ENCODE data around the gene LDLRAD2. TPM values are rescaled to one million over a fixed set of nuclear protein-coding genes. Genes with fewer than 3 reads are reported as not detected.

The LDLRAD2 gene
- total and polyA plus RNA-seq, 2 of the 8 experiments (the other 6 are each of a cell fraction or from before 2014, with no cell fraction given), result 0.48 to 0.74 TPM

DNA sequence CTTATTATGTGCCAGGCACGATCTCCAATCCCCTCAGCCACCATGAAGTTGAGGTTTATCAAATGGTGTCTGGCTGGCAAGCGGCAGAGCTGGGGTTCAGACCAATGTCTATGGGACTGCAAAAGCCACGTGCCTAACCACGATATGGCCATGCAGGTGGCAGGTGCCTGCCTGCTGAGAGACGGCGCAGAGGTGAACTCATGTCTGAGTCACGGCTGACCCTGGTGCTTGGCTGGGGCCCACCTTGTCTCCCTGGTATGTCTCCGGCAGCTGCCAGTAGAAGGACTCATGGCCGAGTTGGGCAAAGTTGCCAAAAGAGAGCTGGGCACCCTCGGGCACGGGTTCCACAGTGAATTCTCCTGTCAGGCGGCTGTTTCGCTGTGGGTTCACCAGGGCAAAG is 59.9 kb downstream of the LDLRAD2 start:
- ChIA-PET CTCF (ENCODE audit: partially characterized antibody) (interaction anchor here (0.7 to 1.5 kb wide), 2 partner anchors 10 to 23 kb away, joined by 4 to 6 read pairs; no protein-coding TSS in a partner anchor), POLR2A (ENCODE audit: partially characterized antibody) (no interaction called here)
- H2BK5ac ChIP-seq (ENCODE audit: low read depth, low read length), result peak overlapping the region; percentile 0; the same call in 1 of the 2 replicates
- H4K20me1 ChIP-seq (replicated peaks in 1 of 2; ENCODE audit: control insufficient read depth in 1 of 2, insufficient read depth in 2 of 2, low read length in 2 of 2), result peaks cover 0 to 5% of the 10 kb centered on the region in 2 experiments
- no peak overlapping the region for H3K23ac ChIP-seq (ENCODE audit: insufficient read length)
- no peak overlapping the region for H3K9ac ChIP-seq (replicated peaks in 1 of 4; ENCODE audit: extremely low read depth in 1 of 4, low read depth in 3 of 4, low read length in 3 of 4)
- no peak overlapping the region for H3K18ac ChIP-seq (ENCODE audit: extremely low read depth, low read length)
- no peak overlapping the region for H3K4me2 ChIP-seq (ENCODE audit: insufficient read depth in 1 of 2, low read depth in 2 of 2, low read length in 2 of 2)
- H2AK5ac ChIP-seq (ENCODE audit: low read depth, low read length), result no peak overlapping the region
- TF ChIP-seq SUZ12 (IDR thresholded peaks at IDR 0.05; ENCODE audit: low read length) (no peak), JUND (IDR thresholded peaks at IDR 0.05; ENCODE audit: low read length) (no peak), NANOG (IDR thresholded peaks at IDR 0.05; ENCODE audit: insufficient read depth, low read depth, low read length, poor library complexity, severe bottlenecking) (no peak), CTBP2 (IDR thresholded peaks at IDR 0.05; ENCODE audit: borderline replicate concordance, insufficient read depth, insufficient read length, low read length) (no peak), PHF8 (conservative IDR thresholded peaks at IDR 0.05; ENCODE audit: low read depth, low read length) (no peak), CEBPB (IDR thresholded peaks at IDR 0.05; ENCODE audit: low read depth, low read length) (no peak), CHD1 (IDR thresholded peaks at IDR 0.05; ENCODE audit: low read depth, low read length) (no peak), EP300 (IDR thresholded peaks at IDR 0.05; ENCODE audit: borderline replicate concordance in 1 of 2, low read depth in 2 of 2, low read length in 2 of 2) (no peak)
- H3K14ac ChIP-seq (ENCODE audit: insufficient read length), result no peak overlapping the region
- WGBS, 2 experiments (ENCODE audit: extremely low coverage in 1 of 2, insufficient coverage in 1 of 2, insufficient read length in 1 of 2, insufficient replicate concordance in 2 of 2, low coverage in 1 of 2, low lambda C conversion rate in 2 of 2, missing lambda C conversion rate in 1 of 2), result 90% methylated on average over 13 of the region's 13 CpGs; no CpG with 5 or more reads in 1 of the 2 experiments
- H4K8ac ChIP-seq (ENCODE audit: extremely low read depth, insufficient read depth, low read length), result no peak overlapping the region
- H3K9me3 ChIP-seq (ENCODE audit: insufficient read depth in 2 of 2, low read depth in 1 of 2, low read length in 1 of 2), result no peaks in the 10 kb centered on the region
- no peak overlapping the region for H2BK20ac ChIP-seq (ENCODE audit: low read length)
- H3K4me3 ChIP-seq (ENCODE audit: extremely low read depth in 1 of 4, insufficient read depth in 2 of 4, low read depth in 3 of 4, low read length in 4 of 4), result no peak overlapping the region
- H3K36me3 ChIP-seq (ENCODE audit: control insufficient read depth in 2 of 4, insufficient read depth in 4 of 4, low read length in 3 of 4), result peaks cover 18 to 42% (median 38%) of the 10 kb centered on the region in 4 experiments; a peak in 6 of 8 replicates
- no peak overlapping the region for H2BK120ac ChIP-seq (replicated peaks; ENCODE audit: low read depth, low read length)
- H2BK15ac ChIP-seq (ENCODE audit: low read length), result no peak overlapping the region
- H2AFZ ChIP-seq (ENCODE audit: low read length), result no peak overlapping the region
- no peak overlapping the region for H2BK12ac ChIP-seq (ENCODE audit: low read depth, low read length)
- no peak overlapping the region for H4K5ac ChIP-seq (ENCODE audit: insufficient read length, low read depth, low read length)
- H3K79me2 ChIP-seq (ENCODE audit: control insufficient read depth in 1 of 2, insufficient read depth in 2 of 2, low read length in 2 of 2), result no peaks in the 10 kb centered on the region
- H4K91ac ChIP-seq (replicated peaks; ENCODE audit: insufficient read length, low read length), result no peak overlapping the region
- no peak overlapping the region for H3K4ac ChIP-seq (replicated peaks; ENCODE audit: insufficient read length, low read depth, low read length)
- no peak for DNase-seq (ENCODE audit: low read depth in 1 of 2, low spot score in 2 of 2)
- H3K79me1 ChIP-seq (ENCODE audit: low read depth, low read length), result no peaks in the 10 kb centered on the region
- H3K23me2 ChIP-seq (ENCODE audit: low read depth, low read length), result no peaks in the 10 kb centered on the region
- no peak overlapping the region for H3K56ac ChIP-seq (replicated peaks; ENCODE audit: insufficient read length, low read depth, low read length)
- H3K4me1 ChIP-seq (replicated peaks in 1 of 4; ENCODE audit: control insufficient read depth in 3 of 4, insufficient read depth in 4 of 4, low read length in 3 of 4), result no peaks in the 10 kb centered on the region; a peak in 1 of 7 replicates
- FAIRE-seq, result no peak
- no peaks in the 10 kb centered on the region; a peak in 1 of 7 replicates for H3K27me3 ChIP-seq (replicated peaks in 1 of 4; ENCODE audit: control insufficient read depth in 3 of 4, extremely low read depth in 1 of 4, insufficient read depth in 3 of 4, low read length in 3 of 4)
- H3K27ac ChIP-seq (ENCODE audit: low read depth, low read length), result no peak overlapping the region

All from H1 (cell line).